SK-N-SH (cell line): ENCODE data around the gene GRIA1. TPM values are rescaled to one million over a fixed set of nuclear protein-coding genes. Genes with fewer than 3 reads are reported as not detected.

Experiments used
- CTCF ChIA-PET: fragments of 300-600, 350-600 bp; formaldehyde crosslinking; extraction: SDS; loops from one replicate; lab custom pipeline; 2021; lab: Yijun Ruan, JAX
- POLR2A ChIA-PET: fragments of 350-600 bp; sonication (Branson Sonifier 250); formaldehyde crosslinking; extraction: SDS; loops from one replicate; lab custom pipeline; 2020; ENCODE audit warnings: antibody characterized with exemption, inconsistent platforms; lab: Yijun Ruan, JAX
- DNase-seq: peaks from one replicate; pipeline ENCODE4 v3.0.0; 2012
- H2AFZ ChIP-seq: fragments of 200-600 bp; sonication (generic); 2 replicates; pipeline ENCODE4 v1.8.1; 2016; ENCODE audit warnings: antibody characterized with exemption, mild to moderate bottlenecking, low read depth
- H3F3A ChIP-seq: fragments of 200-600 bp; sonication (generic); replicated peaks from 2 replicates; pipeline ENCODE3; 2016; ENCODE audit warnings: antibody characterized with exemption, mild to moderate bottlenecking; ENCODE audit not compliant: insufficient read depth
- H3K27ac ChIP-seq, 2 experiments: fragments of 200-500 bp in 1 of 2; fragments of 200-600 bp in 1 of 2; sonication (Bioruptor generic) in 1 of 2; sonication (generic), shearing (Covaris generic) in 1 of 2; 2 replicates each; pipeline versions ENCODE4 v1.5.1 to v1.6.1; 2014 to 2016; ENCODE audit warnings: low read depth in 2 of 2, inconsistent platforms in 1 of 2, low read length in 1 of 2, mild to moderate bottlenecking in 1 of 2, mixed read lengths in 1 of 2
- H3K27me3 ChIP-seq: fragments of 200-600 bp; sonication (generic), shearing (Covaris generic); 2 replicates; pipeline ENCODE4 v1.6.1; 2016; ENCODE audit warnings: mixed run types; ENCODE audit not compliant: insufficient read depth
- H3K36me3 ChIP-seq, 2 experiments: fragments of 200-500 bp in 1 of 2; fragments of 200-600 bp in 1 of 2; sonication (Bioruptor generic) in 1 of 2; sonication (generic) in 1 of 2; replicated peaks in 1 of 2; 2 replicates each; pipeline versions ENCODE3 to v1.5.1; 2014 to 2016; ENCODE audit warnings: low read length in 1 of 2, mild to moderate bottlenecking in 1 of 2; ENCODE audit not compliant: insufficient read depth in 2 of 2, control insufficient read depth in 1 of 2
- H3K4me1 ChIP-seq, 2 experiments: fragments of 200-500 bp in 1 of 2; fragments of 200-600 bp in 1 of 2; sonication (Bioruptor generic) in 1 of 2; sonication (generic), shearing (Covaris generic) in 1 of 2; 2 replicates each; pipeline versions ENCODE4 v1.5.1 to v1.6.1; 2014 to 2016; ENCODE audit warnings: low read depth in 1 of 2, low read length in 1 of 2, mixed run types in 1 of 2; ENCODE audit not compliant: insufficient read depth in 2 of 2, control insufficient read depth in 1 of 2
- H3K4me2 ChIP-seq: fragments of 200-600 bp; sonication (generic), shearing (Covaris generic); 2 replicates; pipeline ENCODE4 v1.6.1; 2017; ENCODE audit warnings: mixed run types
- H3K4me3 ChIP-seq, 2 experiments: fragments of 200-500 bp in 1 of 2; fragments of 200-600 bp in 1 of 2; sonication (Bioruptor generic) in 1 of 2; sonication (generic), shearing (Covaris generic) in 1 of 2; 2 replicates each; pipeline versions ENCODE4 v1.5.1 to v1.8.1; 2014 to 2016; ENCODE audit warnings: low read depth in 2 of 2, inconsistent platforms in 1 of 2, low read length in 1 of 2, mild to moderate bottlenecking in 1 of 2, mixed read lengths in 1 of 2, moderate library complexity in 1 of 2
- H3K79me2 ChIP-seq: fragments of 200-600 bp; sonication (generic); 2 replicates; pipeline ENCODE4 v1.8.1; 2017; ENCODE audit warnings: mild to moderate bottlenecking; ENCODE audit not compliant: insufficient read depth
- H3K9ac ChIP-seq: fragments of 200-600 bp; sonication (generic); 2 replicates; pipeline ENCODE4 v1.6.1; 2017; ENCODE audit warnings: mixed run types
- H3K9me2 ChIP-seq: fragments of 200-600 bp; sonication (generic); 2 replicates; pipeline ENCODE4 v1.6.1; 2017; ENCODE audit warnings: mixed run types
- H3K9me3 ChIP-seq: fragments of 200-600 bp; sonication (generic); 2 replicates; pipeline ENCODE4 v1.6.1; 2017; ENCODE audit warnings: mixed run types, mild to moderate bottlenecking, moderate library complexity
- H4K20me1 ChIP-seq: fragments of 200-600 bp; sonication (generic); 2 replicates; pipeline ENCODE4 v1.6.1; 2017; ENCODE audit warnings: mild to moderate bottlenecking, mixed run types; ENCODE audit not compliant: insufficient read depth
- ELF1 ChIP-seq: IDR thresholded peaks from 2 replicates; pipeline ENCODE4 v1.4.0; 2012
- EP300 ChIP-seq, 2 experiments: IDR thresholded peaks; 2 replicates each; pipeline versions ENCODE4 v1.4.0 to v1.6.1; 2012; ENCODE audit warnings: borderline replicate concordance in 1 of 2, low read depth in 1 of 2, low read length in 1 of 2
- FOSL2 ChIP-seq: IDR thresholded peaks from 2 replicates; pipeline ENCODE4 v1.4.0; 2012; ENCODE audit warnings: low read depth, mild to moderate bottlenecking, moderate library complexity, borderline replicate concordance
- GABPA ChIP-seq: IDR thresholded peaks from 2 replicates; pipeline ENCODE4 v1.4.0; 2012; ENCODE audit warnings: low read depth, mild to moderate bottlenecking
- IRF3 ChIP-seq: fragments of 150-350 bp; IDR thresholded peaks from 2 replicates; pipeline ENCODE4 v1.6.1; 2016; ENCODE audit warnings: mild to moderate bottlenecking, low read depth, low read length
- JUND ChIP-seq: IDR thresholded peaks from 2 replicates; pipeline ENCODE4 v1.4.0; 2012
- MAX ChIP-seq: IDR thresholded peaks from 2 replicates; pipeline ENCODE4 v1.4.0; 2012; ENCODE audit warnings: low read depth
- MEF2A ChIP-seq: IDR thresholded peaks from 2 replicates; pipeline ENCODE4 v1.4.0; 2012; ENCODE audit warnings: low read depth, borderline replicate concordance
- MXI1 ChIP-seq: IDR thresholded peaks from 2 replicates; pipeline ENCODE4 v1.6.1; 2012; ENCODE audit warnings: mild to moderate bottlenecking, low read depth, low read length, improper control_type of control experiment
- PBX3 ChIP-seq: IDR thresholded peaks from 2 replicates; pipeline ENCODE4; 2012
- POLR2AphosphoS5 ChIP-seq: IDR thresholded peaks from 2 replicates; pipeline ENCODE4 v1.6.1; 2012; ENCODE audit warnings: low read depth, low read length
- RAD21 ChIP-seq: IDR thresholded peaks from 2 replicates; pipeline ENCODE4 v1.6.1; 2012; ENCODE audit warnings: mild to moderate bottlenecking, low read length
- REST ChIP-seq: IDR thresholded peaks from 2 replicates; pipeline ENCODE4 v1.6.1; 2012; ENCODE audit warnings: mild to moderate bottlenecking, low read depth, low read length, moderate library complexity
- RFX5 ChIP-seq: IDR thresholded peaks from 2 replicates; pipeline ENCODE4 v1.6.1; 2012; ENCODE audit warnings: mild to moderate bottlenecking, improper control_type of control experiment, low read length
- RXRA ChIP-seq: IDR thresholded peaks from 2 replicates; pipeline ENCODE4 v1.4.0; 2012; ENCODE audit warnings: low read depth, mild to moderate bottlenecking, borderline replicate concordance
- TAF1 ChIP-seq: IDR thresholded peaks from 2 replicates; pipeline ENCODE4 v1.6.1; 2012; ENCODE audit warnings: low read depth, mild to moderate bottlenecking, low read length, moderate library complexity, borderline replicate concordance
- TCF12 ChIP-seq: IDR thresholded peaks from 2 replicates; pipeline ENCODE4 v1.4.0; 2012
- TEAD4 ChIP-seq: IDR thresholded peaks from 2 replicates; pipeline ENCODE4 v1.4.0; 2012; ENCODE audit warnings: mild to moderate bottlenecking, borderline replicate concordance; ENCODE audit not compliant: insufficient read depth
- USF2 ChIP-seq: fragments of 150-350 bp; IDR thresholded peaks from 2 replicates; pipeline ENCODE4 v1.6.1; 2017; ENCODE audit warnings: antibody characterized with exemption, low read length, low read depth, borderline replicate concordance
- ZBTB33 ChIP-seq: IDR thresholded peaks from 2 replicates; pipeline ENCODE4 v1.4.0; 2012; ENCODE audit warnings: low read depth, borderline replicate concordance
- WGBS: methylation state at CpG from one replicate; pipeline ENCODE4 v1.1.6; 2017; ENCODE audit warnings: low lambda C conversion rate; 5-methylcytosine and 5-hydroxymethylcytosine counted together
- polyA plus RNA-seq, 3 experiments: library from polyadenylated mRNA; depleted of rRNA; stranded (reverse); fragments of >200 nt; gene quantifications; 2 replicates each; pipeline ENCODE4 v1.2.3, GENCODE V29; 2012

GRIA1 gene
- polyA plus RNA-seq, 1 of the 3 experiments (the other 2 are of a cell fraction) = 0.35 TPM

- Histone ChIP-seq H3K4me3 (no peak overlapping the region), H3K79me2 (no peaks in the 10 kb centered on the region), H3K9me2 (no peaks in the 10 kb centered on the region), H3K9ac (no peak overlapping the region), H3K27ac (no peak overlapping the region), H3K9me3 (no peaks in the 10 kb centered on the region), H3K4me1 (no peaks in the 10 kb centered on the region; a peak in 2 of 4 replicates), H3K36me3 (no peaks in the 10 kb centered on the region), H3K27me3 (no peaks in the 10 kb centered on the region), H3K4me2 (no peak overlapping the region), H4K20me1 (no peaks in the 10 kb centered on the region), H3F3A (no peaks in the 10 kb centered on the region), H2AFZ (no peak overlapping the region)
- POLR2A ChIA-PET = no interaction called here
- DNase-seq = no peak
- CTCF ChIA-PET = interaction anchor here (1.5 kb wide), 1 partner anchor 11 kb away, joined by 4 read pairs; no protein-coding TSS in a partner anchor
- TF ChIP-seq MXI1 = no peak
- TF ChIP-seq GABPA = no peak
- TF ChIP-seq EP300 (IDR thresholded peaks at IDR 0.05; ENCODE audit: borderline replicate concordance in 1 of 2, low read depth in 1 of 2, low read length in 1 of 2) = no peak
- no peak for TF ChIP-seq RFX5
- no peak for TF ChIP-seq MEF2A
- TF ChIP-seq MAX = no peak
- TF ChIP-seq FOSL2 = no peak; the same call in 1 of the 2 replicates
- TF ChIP-seq POLR2AphosphoS5 = no peak
- TF ChIP-seq USF2 = no peak
- no peak for TF ChIP-seq ELF1
- TF ChIP-seq TAF1 = no peak
- TF ChIP-seq JUND = no peak
- 54% methylated on average over 2 of the region's 2 CpGs for WGBS
Observed at GRCh38 chr5:153714798-153715197, 224.3 kb downstream of the GRIA1 start.

- H3K9me2 ChIP-seq = no peaks in the 10 kb centered on the region
- TF ChIP-seq RAD21 = no peak
- no peak for TF ChIP-seq MXI1
- no peak for TF ChIP-seq ZBTB33
- TF ChIP-seq IRF3 = no peak
- TF ChIP-seq RXRA = no peak
- no peak for TF ChIP-seq PBX3
- TF ChIP-seq ELF1 = no peak
- TF ChIP-seq RFX5 = no peak
- TF ChIP-seq TCF12 = no peak
- no peak for TF ChIP-seq REST
- no peak for TF ChIP-seq TEAD4
- TF ChIP-seq, all 33 proteins: peak for 0
- POLR2A ChIA-PET = no interaction called here
- no peak overlapping the region for H2AFZ ChIP-seq
- no peaks in the 10 kb centered on the region for H3F3A ChIP-seq
- H3K4me3 ChIP-seq = no peak overlapping the region
- no peaks in the 10 kb centered on the region; a peak in 2 of 4 replicates for H3K4me1 ChIP-seq
- no peak for DNase-seq
- CTCF ChIA-PET = no interaction called here
- H3K9me3 ChIP-seq = no peaks in the 10 kb centered on the region
- no peak overlapping the region for H3K4me2 ChIP-seq
- H3K27ac ChIP-seq = no peak overlapping the region
- H3K36me3 ChIP-seq = no peaks in the 10 kb centered on the region
- no peaks in the 10 kb centered on the region for H3K27me3 ChIP-seq
- H4K20me1 ChIP-seq = no peaks in the 10 kb centered on the region
- 89% methylated on average over 3 of the region's 3 CpGs for WGBS
- no peak overlapping the region for H3K9ac ChIP-seq
- H3K79me2 ChIP-seq = no peaks in the 10 kb centered on the region
Observed at GRCh38 chr5:153717287-153717686, 226.8 kb downstream of the GRIA1 start.
